ENCODE results near the gene RAE1.

- TF ChIP-seq CTCF (IDR thresholded peaks at IDR 0.05) (no peak), POLR2A (IDR thresholded peaks at IDR 0.05) (no peak)
Measured at GRCh38 chr20:57408131-57408530, 57.1 kb downstream of the RAE1 start.

Measured in breast epithelium (tissue), 3 donors.